Measurements from ENCODE around the gene HGS. TPM values are rescaled to one million over a fixed set of nuclear protein-coding genes. Genes with fewer than 3 reads are reported as not detected.

Gene HGS
- total RNA-seq, 2 experiments from 2014 or later, result 118 to 127 TPM

DNA sequence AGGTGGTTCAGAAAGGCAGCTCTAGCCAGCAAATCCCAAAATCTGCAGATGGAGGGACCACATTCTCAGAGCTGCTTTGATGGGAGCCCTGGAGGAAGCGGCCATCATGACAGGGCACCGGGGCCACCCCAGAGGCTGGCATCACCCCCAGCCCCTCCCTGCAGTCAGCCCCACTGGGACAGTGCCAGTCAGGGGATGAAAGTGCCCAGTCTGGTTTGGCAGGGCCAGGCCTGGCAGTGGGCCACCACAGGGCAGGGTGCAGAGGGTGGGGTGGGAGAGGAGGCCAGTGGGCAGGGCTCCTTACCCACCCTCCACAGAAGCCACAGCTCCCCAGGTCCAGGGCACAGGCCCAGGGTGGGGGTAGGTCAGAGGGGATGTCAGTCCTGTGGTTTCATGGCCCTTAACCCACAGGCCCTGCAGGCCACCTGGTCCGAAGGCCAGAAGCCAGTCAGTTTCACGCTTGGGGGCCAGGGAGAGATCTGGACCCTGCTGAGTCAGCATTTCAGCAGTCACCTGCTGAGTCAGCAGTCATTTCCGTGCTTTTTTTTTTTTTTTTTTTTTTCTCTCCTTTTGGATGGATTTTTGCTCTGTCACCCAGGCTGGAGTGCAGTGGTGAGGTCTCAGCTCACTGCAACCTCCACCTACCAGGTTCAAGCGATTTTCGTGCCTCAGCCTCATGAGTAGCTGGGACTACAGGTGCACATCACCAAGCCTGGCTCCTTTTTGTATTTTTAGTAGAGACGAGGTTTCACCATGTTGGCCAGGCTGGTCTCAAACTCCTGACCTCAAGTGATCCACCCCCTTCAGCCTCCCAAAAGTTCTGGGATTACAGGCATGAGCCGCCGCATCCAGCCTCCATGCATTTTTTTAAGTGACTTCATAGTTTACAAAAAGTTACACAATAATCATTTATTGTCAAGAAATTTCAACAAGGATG, 38.6 kb downstream of the HGS start:
- no peaks in the 10 kb centered on the region for H3K4me1 ChIP-seq (ENCODE audit: insufficient read depth, low read length)
- no peak for DNase-seq
- Mint-ChIP-seq H3K4me3 (no peak overlapping the region), H3K27ac (no peak overlapping the region), H3K9me3 (no peaks in the 10 kb centered on the region), H3K4me1 (ENCODE audit: low read depth) (no peaks in the 10 kb centered on the region), H3K27me3 (peaks cover 15% of the 10 kb centered on the region), H3K36me3 (ENCODE audit: low read depth) (no peaks in the 10 kb centered on the region)
- H3K27ac ChIP-seq (ENCODE audit: low read depth in 1 of 2, low read length in 2 of 2), result no peak overlapping the region
- H3K27me3 ChIP-seq (ENCODE audit: control insufficient read depth in 1 of 2, insufficient read depth in 2 of 2, low read length in 2 of 2), result peaks cover 0 to 5% of the 10 kb centered on the region in 2 experiments
- no peak for ATAC-seq (ENCODE audit: poor library complexity)
- no peaks in the 10 kb centered on the region for H3K9me3 ChIP-seq (ENCODE audit: control insufficient read depth in 1 of 2, insufficient read depth in 1 of 2, low read length in 2 of 2)
- TF ChIP-seq, protein P1, sequence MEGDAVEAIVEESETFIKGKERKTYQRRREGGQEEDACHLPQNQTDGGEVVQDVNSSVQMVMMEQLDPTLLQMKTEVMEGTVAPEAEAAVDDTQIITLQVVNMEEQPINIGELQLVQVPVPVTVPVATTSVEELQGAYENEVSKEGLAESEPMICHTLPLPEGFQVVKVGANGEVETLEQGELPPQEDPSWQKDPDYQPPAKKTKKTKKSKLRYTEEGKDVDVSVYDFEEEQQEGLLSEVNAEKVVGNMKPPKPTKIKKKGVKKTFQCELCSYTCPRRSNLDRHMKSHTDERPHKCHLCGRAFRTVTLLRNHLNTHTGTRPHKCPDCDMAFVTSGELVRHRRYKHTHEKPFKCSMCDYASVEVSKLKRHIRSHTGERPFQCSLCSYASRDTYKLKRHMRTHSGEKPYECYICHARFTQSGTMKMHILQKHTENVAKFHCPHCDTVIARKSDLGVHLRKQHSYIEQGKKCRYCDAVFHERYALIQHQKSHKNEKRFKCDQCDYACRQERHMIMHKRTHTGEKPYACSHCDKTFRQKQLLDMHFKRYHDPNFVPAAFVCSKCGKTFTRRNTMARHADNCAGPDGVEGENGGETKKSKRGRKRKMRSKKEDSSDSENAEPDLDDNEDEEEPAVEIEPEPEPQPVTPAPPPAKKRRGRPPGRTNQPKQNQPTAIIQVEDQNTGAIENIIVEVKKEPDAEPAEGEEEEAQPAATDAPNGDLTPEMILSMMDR (IDR thresholded peaks at IDR 0.05), result no peak
- no peak overlapping the region for H3K4me3 ChIP-seq (ENCODE audit: low read length)
- POLR2A ChIA-PET, result no interaction called here
- H3K36me3 ChIP-seq (ENCODE audit: insufficient read depth, low read length), result no peaks in the 10 kb centered on the region
- CTCF ChIA-PET, result no interaction called here
- intact Hi-C loops (cut with DNase I, micrococcal nuclease), result no loop called here

DNA sequence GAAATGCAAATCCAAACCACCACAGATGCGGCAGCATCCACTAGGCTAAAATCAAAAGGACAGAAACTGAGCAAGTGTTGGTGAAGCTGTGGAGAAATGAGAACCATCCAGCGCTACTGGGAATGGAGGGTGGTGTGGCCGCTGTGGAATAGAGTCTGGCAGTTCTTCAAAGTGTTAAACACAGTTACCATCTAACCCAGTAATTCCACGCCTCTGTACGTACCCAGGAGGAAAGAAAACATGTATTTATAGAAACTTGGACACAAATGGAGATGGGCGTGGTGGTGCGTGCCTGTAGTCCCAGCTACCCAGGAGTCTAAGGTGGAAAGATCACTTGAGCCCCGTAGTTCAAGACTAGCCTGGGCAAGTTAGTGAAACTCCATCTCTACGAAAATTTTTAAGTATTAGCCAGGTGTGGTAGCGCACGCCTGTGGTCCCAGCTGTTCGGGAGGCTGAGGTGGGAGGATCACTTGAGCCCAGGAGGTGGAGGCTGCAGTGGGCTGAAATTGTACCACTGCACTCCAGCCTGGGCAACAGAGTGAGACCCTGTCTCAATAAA, 39.9 kb downstream of the HGS start:
- Histone ChIP-seq H3K36me3 (ENCODE audit: insufficient read depth, low read length) (no peaks in the 10 kb centered on the region), H3K27me3 (ENCODE audit: control insufficient read depth in 1 of 2, insufficient read depth in 2 of 2, low read length in 2 of 2) (peaks cover 0 to 5% of the 10 kb centered on the region in 2 experiments), H3K9me3 (ENCODE audit: control insufficient read depth in 1 of 2, insufficient read depth in 1 of 2, low read length in 2 of 2) (no peaks in the 10 kb centered on the region), H3K27ac (ENCODE audit: low read depth in 1 of 2, low read length in 2 of 2) (no peak overlapping the region), H3K4me3 (ENCODE audit: low read length) (no peak overlapping the region), H3K4me1 (ENCODE audit: insufficient read depth, low read length) (no peaks in the 10 kb centered on the region)
- CTCF ChIA-PET, result no interaction called here
- H3K27me3 Mint-ChIP-seq, result peaks cover 15% of the 10 kb centered on the region
- no peak overlapping the region for H3K4me3 Mint-ChIP-seq
- H3K4me1 Mint-ChIP-seq (ENCODE audit: low read depth), result no peaks in the 10 kb centered on the region
- no peaks in the 10 kb centered on the region for H3K9me3 Mint-ChIP-seq
- POLR2A ChIA-PET, result no interaction called here
- TF ChIP-seq, protein P1 (IDR thresholded peaks at IDR 0.05), result no peak
- DNase-seq, result no peak
- intact Hi-C loops (cut with DNase I, micrococcal nuclease), result no loop called here
- H3K27ac Mint-ChIP-seq, result no peak overlapping the region
- H3K36me3 Mint-ChIP-seq (ENCODE audit: low read depth), result no peaks in the 10 kb centered on the region
- no peak for ATAC-seq (ENCODE audit: poor library complexity)

DNA sequence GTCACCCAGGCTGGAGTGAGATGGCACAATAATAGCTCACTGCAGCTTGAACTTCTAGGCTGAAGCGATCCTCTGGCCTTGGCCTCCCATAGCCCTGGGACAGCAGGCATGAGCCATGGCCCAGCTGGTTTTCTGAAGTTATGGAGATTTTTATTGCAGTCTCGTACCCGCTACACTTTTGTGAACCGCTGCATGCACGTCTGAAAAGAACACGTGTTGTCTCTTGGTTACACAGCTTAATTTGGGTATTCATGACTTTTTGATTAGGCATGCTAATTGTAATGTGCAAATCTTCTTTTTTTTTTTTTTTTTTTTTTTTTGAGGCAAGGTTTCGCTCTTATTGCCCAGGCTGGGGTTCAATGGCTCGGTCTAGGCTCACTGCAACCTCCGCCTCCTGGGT, 41.6 kb downstream of the HGS start:
- POLR2A ChIA-PET, result no interaction called here

More for the DNA sequence above, 41.6 kb downstream of the HGS start:
- Mint-ChIP-seq H3K36me3 (ENCODE audit: low read depth) (no peaks in the 10 kb centered on the region), H3K4me1 (ENCODE audit: low read depth) (no peaks in the 10 kb centered on the region), H3K4me3 (no peak overlapping the region), H3K27ac (no peak overlapping the region), H3K27me3 (peaks cover 15% of the 10 kb centered on the region), H3K9me3 (no peaks in the 10 kb centered on the region)
- CTCF ChIA-PET, result no interaction called here
- H3K36me3 ChIP-seq (ENCODE audit: insufficient read depth, low read length), result no peaks in the 10 kb centered on the region
- TF ChIP-seq, protein P1 (IDR thresholded peaks at IDR 0.05), result no peak
- no peak overlapping the region for H3K27ac ChIP-seq (ENCODE audit: low read depth in 1 of 2, low read length in 2 of 2)
- no peak for DNase-seq
- intact Hi-C loops (cut with DNase I, micrococcal nuclease), result no loop called here
- H3K9me3 ChIP-seq (ENCODE audit: control insufficient read depth in 1 of 2, insufficient read depth in 1 of 2, low read length in 2 of 2), result no peaks in the 10 kb centered on the region
- peaks cover 0 to 5% of the 10 kb centered on the region in 2 experiments for H3K27me3 ChIP-seq (ENCODE audit: control insufficient read depth in 1 of 2, insufficient read depth in 2 of 2, low read length in 2 of 2)
- no peak overlapping the region for H3K4me3 ChIP-seq (ENCODE audit: low read length)
- ATAC-seq (ENCODE audit: poor library complexity), result no peak
- H3K4me1 ChIP-seq (ENCODE audit: insufficient read depth, low read length), result no peaks in the 10 kb centered on the region

All from CD4-positive, alpha-beta T cell (primary cell).